ENCODE data around the gene NUTM2F. TPM values are rescaled to one million over a fixed set of nuclear protein-coding genes. Genes with fewer than 3 reads are reported as not detected.
"Not testable (repeated sequence)": the region's sequence is repeated elsewhere in the genome, so short reads cannot be mapped to it uniquely, and the experiment has no call there.

Gene NUTM2F
- total RNA-seq, 2 experiments from 2014 or later, result not detected

DNA sequence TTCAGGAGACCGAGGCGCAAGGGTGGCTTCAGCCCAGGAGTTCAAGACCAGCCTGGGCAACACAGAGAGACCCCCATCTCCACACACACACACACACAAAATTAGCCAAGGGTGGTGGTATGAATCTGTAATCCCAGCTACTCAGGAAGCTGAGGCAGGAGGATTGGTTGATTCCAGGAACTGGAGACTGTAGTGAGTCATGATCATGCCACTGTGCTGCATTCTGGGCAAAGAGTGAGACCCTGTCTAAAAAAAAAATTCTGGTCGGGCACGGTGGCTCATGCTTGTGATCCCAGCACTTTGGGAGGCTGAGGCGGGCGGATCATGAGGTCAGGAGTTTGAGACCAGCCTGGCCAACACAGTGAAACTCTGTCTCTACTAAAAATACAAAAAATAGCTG is 11.2 kb upstream of the NUTM2F start:
- H3K4me1 Mint-ChIP-seq (ENCODE audit: low read depth); H3K4me3 Mint-ChIP-seq; POLR2A ChIA-PET; H3K27ac Mint-ChIP-seq; CTCF ChIA-PET; DNase-seq; H3K36me3 Mint-ChIP-seq; H3K9me3 Mint-ChIP-seq; H3K27me3 Mint-ChIP-seq; intact Hi-C loops (cut with micrococcal nuclease): not testable (repeated sequence)

DNA sequence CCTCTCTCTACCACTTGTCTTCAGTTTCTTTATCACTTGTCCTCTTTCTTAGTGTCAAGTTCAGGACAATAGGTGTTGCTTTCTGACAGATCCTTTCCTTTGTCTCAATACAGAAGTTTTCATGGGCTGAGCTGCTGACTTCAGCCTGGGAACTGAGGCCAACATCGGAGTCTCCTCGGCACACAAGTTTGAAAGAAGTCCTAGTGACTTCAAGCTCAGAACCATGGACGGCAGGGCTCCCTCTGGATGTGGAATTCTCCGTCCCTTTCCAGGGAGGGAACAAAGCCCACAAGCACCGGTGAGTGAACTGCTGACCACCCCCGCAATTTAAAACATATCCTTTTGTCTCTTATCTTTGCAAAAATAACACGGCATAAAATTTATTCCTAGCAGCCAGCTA is 10.3 kb upstream of the NUTM2F start:
- H3K27me3 Mint-ChIP-seq; intact Hi-C loops (cut with micrococcal nuclease); H3K36me3 Mint-ChIP-seq; POLR2A ChIA-PET; H3K4me1 Mint-ChIP-seq (ENCODE audit: low read depth); DNase-seq; H3K9me3 Mint-ChIP-seq; CTCF ChIA-PET; H3K27ac Mint-ChIP-seq; H3K4me3 Mint-ChIP-seq: not testable (repeated sequence)

GRCh38 chr9:94336445-94336844 is 8.0 kb upstream of the NUTM2F start:
- H3K9me3 Mint-ChIP-seq; DNase-seq; CTCF ChIA-PET; H3K36me3 Mint-ChIP-seq; H3K27me3 Mint-ChIP-seq; intact Hi-C loops (cut with micrococcal nuclease); H3K4me1 Mint-ChIP-seq (ENCODE audit: low read depth); H3K4me3 Mint-ChIP-seq; H3K27ac Mint-ChIP-seq; POLR2A ChIA-PET: not testable (repeated sequence)

GRCh38 chr9:94325583-94325982 is 2.9 kb downstream of the NUTM2F start:
- DNase-seq, POLR2A ChIA-PET: not testable (repeated sequence)

DNA sequence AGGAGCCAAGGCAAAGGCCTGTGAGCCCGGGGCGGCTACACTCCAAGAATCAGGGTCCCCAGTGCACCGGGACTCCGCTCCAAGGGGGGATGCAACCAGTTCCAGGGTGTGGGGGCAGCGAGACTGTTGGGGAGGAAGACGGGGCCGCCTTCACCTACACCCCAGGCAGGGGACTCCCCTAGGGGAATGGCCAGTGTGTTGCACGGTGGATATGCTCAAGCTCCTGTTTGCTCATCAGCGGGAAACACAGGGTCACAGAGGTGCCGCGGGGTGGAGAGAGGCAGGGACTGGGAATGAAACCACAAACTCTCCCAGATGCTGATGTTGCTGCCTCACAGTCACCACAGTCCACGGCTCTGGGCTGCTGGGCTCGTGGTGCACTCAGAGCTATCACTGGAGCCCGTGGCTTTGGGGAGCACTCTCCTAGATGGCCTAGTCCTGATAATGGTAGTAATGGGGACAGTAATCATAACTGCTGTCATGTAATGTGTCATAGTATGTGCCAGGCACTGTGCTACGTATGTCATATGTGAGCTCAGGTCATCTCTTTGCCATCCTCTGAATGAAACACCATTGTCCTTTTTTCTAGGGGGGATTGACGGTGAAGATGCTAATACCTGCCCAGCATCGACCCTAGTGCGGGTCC is 5.2 kb downstream of the NUTM2F start:
- H3K9me3 Mint-ChIP-seq; CTCF ChIA-PET; H3K4me1 Mint-ChIP-seq (ENCODE audit: low read depth); H3K27me3 Mint-ChIP-seq; H3K4me3 Mint-ChIP-seq; intact Hi-C loops (cut with micrococcal nuclease); POLR2A ChIA-PET; DNase-seq; H3K36me3 Mint-ChIP-seq; H3K27ac Mint-ChIP-seq: not testable (repeated sequence)

More at GRCh38 chr9:94325583-94325982, 2.9 kb downstream of the NUTM2F start:
- H3K4me3 Mint-ChIP-seq; H3K36me3 Mint-ChIP-seq; intact Hi-C loops (cut with micrococcal nuclease); H3K27ac Mint-ChIP-seq; H3K9me3 Mint-ChIP-seq; CTCF ChIA-PET; H3K4me1 Mint-ChIP-seq (ENCODE audit: low read depth); H3K27me3 Mint-ChIP-seq: not testable (repeated sequence)

GRCh38 chr9:94322342-94322940 is 6.0 kb downstream of the NUTM2F start:
- H3K27me3 Mint-ChIP-seq; intact Hi-C loops (cut with micrococcal nuclease); H3K4me1 Mint-ChIP-seq (ENCODE audit: low read depth); H3K9me3 Mint-ChIP-seq; DNase-seq; POLR2A ChIA-PET; H3K36me3 Mint-ChIP-seq; H3K4me3 Mint-ChIP-seq; CTCF ChIA-PET; H3K27ac Mint-ChIP-seq: not testable (repeated sequence)

DNA sequence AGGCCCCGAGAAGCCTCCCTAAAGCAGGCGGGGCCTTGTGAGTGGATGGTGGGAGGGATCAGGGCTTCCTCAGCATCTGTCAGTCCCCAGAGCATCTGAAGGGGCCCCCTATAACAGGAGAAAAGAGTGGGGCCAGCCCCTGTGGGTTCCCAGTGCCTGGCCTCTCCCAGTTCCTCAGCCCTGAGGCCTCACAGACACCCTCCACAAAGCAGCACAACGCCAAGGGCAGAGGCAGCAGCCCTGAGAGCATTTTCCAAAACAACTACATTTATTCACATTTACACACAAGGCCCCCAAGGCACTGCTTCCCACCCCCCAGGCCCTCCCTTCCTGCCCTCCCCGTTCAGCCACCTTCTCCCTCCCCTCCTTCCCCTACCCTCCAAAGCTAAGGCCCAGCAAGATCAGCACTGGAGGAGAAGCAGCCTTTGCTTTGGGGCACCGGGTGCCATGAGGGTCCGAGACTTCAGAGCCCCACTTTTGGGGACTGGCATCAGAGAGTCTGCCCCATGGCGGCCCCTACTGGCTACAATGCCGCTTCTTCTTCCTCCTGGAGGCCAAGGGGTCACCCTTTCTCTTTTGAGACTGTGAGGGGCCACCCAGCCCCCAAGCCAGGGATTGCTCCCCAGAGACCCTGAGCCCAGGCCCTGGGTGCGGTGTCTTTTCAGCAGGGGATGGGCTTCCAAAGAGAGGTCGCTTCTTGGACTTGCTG is 10.3 kb downstream of the NUTM2F start:
- CTCF ChIA-PET; H3K27ac Mint-ChIP-seq; intact Hi-C loops (cut with micrococcal nuclease); H3K4me3 Mint-ChIP-seq; H3K36me3 Mint-ChIP-seq; DNase-seq; POLR2A ChIA-PET; H3K9me3 Mint-ChIP-seq; H3K27me3 Mint-ChIP-seq; H3K4me1 Mint-ChIP-seq (ENCODE audit: low read depth): not testable (repeated sequence)

GRCh38 chr9:94316236-94316635 is 12.2 kb downstream of the NUTM2F start:
- H3K27ac Mint-ChIP-seq; intact Hi-C loops (cut with micrococcal nuclease); CTCF ChIA-PET; DNase-seq; H3K9me3 Mint-ChIP-seq; H3K27me3 Mint-ChIP-seq; H3K4me1 Mint-ChIP-seq (ENCODE audit: low read depth); H3K4me3 Mint-ChIP-seq; H3K36me3 Mint-ChIP-seq; POLR2A ChIA-PET: not testable (repeated sequence)

- intact Hi-C loops (cut with micrococcal nuclease), result not testable (repeated sequence)
Observed at GRCh38 chr9:94315034-94315984, 13.1 kb downstream of the NUTM2F start.

GRCh38 chr9:94303321-94303720 is 25.1 kb downstream of the NUTM2F start:
- no peaks in the 10 kb centered on the region for H3K9me3 Mint-ChIP-seq

More at GRCh38 chr9:94315034-94315984, 13.1 kb downstream of the NUTM2F start:
- POLR2A ChIA-PET; H3K9me3 Mint-ChIP-seq; H3K4me1 Mint-ChIP-seq (ENCODE audit: low read depth); DNase-seq; H3K36me3 Mint-ChIP-seq; H3K4me3 Mint-ChIP-seq; H3K27me3 Mint-ChIP-seq; H3K27ac Mint-ChIP-seq; CTCF ChIA-PET: not testable (repeated sequence)

GRCh38 chr9:94302426-94302825 is 26.0 kb downstream of the NUTM2F start:
- ChIA-PET CTCF (no interaction called here), POLR2A (no interaction called here)
- H3K27me3 Mint-ChIP-seq, result no peaks in the 10 kb centered on the region
- no peak overlapping the region for H3K4me3 Mint-ChIP-seq
- DNase-seq, result no peak
- no peak overlapping the region for H3K27ac Mint-ChIP-seq
- intact Hi-C loops (cut with micrococcal nuclease), result no loop called here
- no peaks in the 10 kb centered on the region for H3K4me1 Mint-ChIP-seq (ENCODE audit: low read depth)
- no peaks in the 10 kb centered on the region for H3K9me3 Mint-ChIP-seq
- H3K36me3 Mint-ChIP-seq, result peaks cover 12% of the 10 kb centered on the region

More at GRCh38 chr9:94303321-94303720, 25.1 kb downstream of the NUTM2F start:
- no peaks in the 10 kb centered on the region for H3K4me1 Mint-ChIP-seq (ENCODE audit: low read depth)
- no peak for DNase-seq
- no peak overlapping the region for H3K4me3 Mint-ChIP-seq
- ChIA-PET CTCF (no interaction called here), POLR2A (no interaction called here)
- no peak overlapping the region for H3K27ac Mint-ChIP-seq
- intact Hi-C loops (cut with micrococcal nuclease), result no loop called here
- no peaks in the 10 kb centered on the region for H3K27me3 Mint-ChIP-seq
- peaks cover 12% of the 10 kb centered on the region for H3K36me3 Mint-ChIP-seq

- Mint-ChIP-seq H3K36me3 (peaks cover 17% of the 10 kb centered on the region), H3K27me3 (no peaks in the 10 kb centered on the region), H3K4me3 (no peak overlapping the region), H3K9me3 (no peaks in the 10 kb centered on the region), H3K27ac (no peak overlapping the region), H3K4me1 (ENCODE audit: low read depth) (no peaks in the 10 kb centered on the region)
- ChIA-PET POLR2A (no interaction called here), CTCF (no interaction called here)
- no peak for DNase-seq
- intact Hi-C loops (cut with micrococcal nuclease), result no loop called here
Observed at GRCh38 chr9:94301583-94301982, 26.9 kb downstream of the NUTM2F start.
